Mucosa of descending colon (tissue), 3 donors: ENCODE measurements around the gene PRKCZ. TPM values are rescaled to one million over a fixed set of nuclear protein-coding genes. Genes with fewer than 3 reads are reported as not detected.

Experiments used
- ATAC-seq: fragments of 200-7000 bp; cut with Tn5 transposase; one replicate; pipeline ENCODE4 v1.9.1; 2020; ENCODE audit warnings: mild to moderate bottlenecking, moderate library complexity
- DNase-seq, 3 donors: peaks; one replicate each; pipeline ENCODE4 v3.0.0-alpha.2; 2020
- H3K36me3 ChIP-seq: fragments of 200-600 bp; one replicate; pipeline ENCODE4 v1.8.0; 2021; ENCODE audit warnings: low read depth, mild to moderate bottlenecking
- H3K4me1 ChIP-seq: fragments of 200-600 bp; one replicate; pipeline ENCODE4 v1.8.0; 2021; ENCODE audit warnings: low read depth, mild to moderate bottlenecking
- H3K4me3 ChIP-seq: fragments of 200-600 bp; one replicate; pipeline ENCODE4 v1.8.0; 2021; ENCODE audit warnings: mild to moderate bottlenecking
- H3K9me3 ChIP-seq: fragments of 200-600 bp; one replicate; pipeline ENCODE4 v1.8.0; 2021; ENCODE audit warnings: mild to moderate bottlenecking
- CTCF ChIP-seq: fragments of 200-600 bp; IDR thresholded peaks from one replicate; pipeline ENCODE4 v1.8.0; 2022; ENCODE audit warnings: antibody characterized with exemption, mild to moderate bottlenecking
- intact Hi-C, 2 donors: fragments of 100-400 bp; cut with DNase I in 1 of 2; cut with micrococcal nuclease in 1 of 2; formaldehyde crosslinking; loops; one replicate each; pipeline versions ENCODE4 v1.11.0 to v1.11.1; 2022; cut with DNase I, micrococcal nuclease
- total RNA-seq, 3 donors: library from RNA; stranded (reverse); fragmentation: NEBNext Ultra II Directional in 2 of 3; extraction: Animal tissue kit (Norgen Biotek cat#: 25700) in 2 of 3; gene quantifications; one replicate each; pipeline versions ENCODE4 v1.2.1 to v1.2.4, GENCODE V29; 2021 to 2023
- donor health status: DM: no; HTN: no; CAD: no; lungs with moderate emphysema.
- donor health status: DM: no; HTN: no; CAD: no.
- donor health status: DM: no; HTN: yes; CAD: no.

The PRKCZ gene
- total RNA-seq, 3 donors from 2014 or later: 38.9 to 80.2 (median 53.7) TPM

GRCh38 chr1:2049225-2049717 lies 940 bp upstream of the PRKCZ start:
- Histone ChIP-seq H3K4me3 (no peak overlapping the region), H3K36me3 (no peaks in the 10 kb centered on the region), H3K9me3 (no peaks in the 10 kb centered on the region), H3K4me1 (peaks cover 50% of the 10 kb centered on the region)
- ATAC-seq: peak; percentile 35
- no peak for TF ChIP-seq CTCF
- intact Hi-C loops: loop anchor here (10.0 kb wide), 1 partner anchor 104 kb away; no protein-coding TSS in a partner anchor
- peak; percentile 47 to 79 (median 73) for DNase-seq

- ATAC-seq: peak; percentile 13
- DNase-seq: no peak
- intact Hi-C loops: no loop called here
- no peak for TF ChIP-seq CTCF
- no peaks in the 10 kb centered on the region for H3K9me3 ChIP-seq
- peaks cover 42% of the 10 kb centered on the region for H3K4me1 ChIP-seq
- no peaks in the 10 kb centered on the region for H3K36me3 ChIP-seq
- H3K4me3 ChIP-seq: peak overlapping the region; percentile 63
Observed at GRCh38 chr1:2050461-2050792, 216 bp downstream of the PRKCZ start.

- Histone ChIP-seq H3K36me3 (no peaks in the 10 kb centered on the region), H3K4me3 (peak overlapping the region; percentile 63), H3K4me1 (peaks cover 40% of the 10 kb centered on the region), H3K9me3 (no peaks in the 10 kb centered on the region)
- intact Hi-C loops: no loop called here
- ATAC-seq: no peak
- DNase-seq: peak in 2 of 3 donors; percentile 40 to 61
- TF ChIP-seq CTCF: no peak
Observed at GRCh38 chr1:2050793-2051682, 827 bp downstream of the PRKCZ start.

GRCh38 chr1:2052054-2052679 lies 2.0 kb downstream of the PRKCZ start:
- H3K36me3 ChIP-seq: no peaks in the 10 kb centered on the region
- ATAC-seq (no peak), DNase-seq (peak in 1 of 3 donors; percentile 40)
- intact Hi-C loops: no loop called here
- no peak for TF ChIP-seq CTCF
- peaks cover 33% of the 10 kb centered on the region for H3K4me1 ChIP-seq
- no peak overlapping the region for H3K4me3 ChIP-seq
- H3K9me3 ChIP-seq: no peaks in the 10 kb centered on the region

- TF ChIP-seq CTCF: no peak
- Histone ChIP-seq H3K9me3 (no peaks in the 10 kb centered on the region), H3K4me3 (no peak overlapping the region), H3K36me3 (no peaks in the 10 kb centered on the region), H3K4me1 (peaks cover 27% of the 10 kb centered on the region)
- no peak for ATAC-seq
- intact Hi-C loops: no loop called here
- DNase-seq: no peak
Observed at GRCh38 chr1:2052756-2053155, 2.5 kb downstream of the PRKCZ start.
